C4-2B (cell line): ENCODE data around the gene MORN1.

Experiments used
- ZFX ChIP-seq: fragments of 450-650 bp; IDR thresholded peaks from 2 replicates; pipeline ENCODE4 v1.6.1; 2017
- TF ChIP-seq, protein P1 (sequence below): fragments of 450-650 bp; conservative IDR thresholded peaks from 2 replicates; pipeline ENCODE4 v1.5.1; 2017; ENCODE audit warnings: mild to moderate bottlenecking

DNA sequence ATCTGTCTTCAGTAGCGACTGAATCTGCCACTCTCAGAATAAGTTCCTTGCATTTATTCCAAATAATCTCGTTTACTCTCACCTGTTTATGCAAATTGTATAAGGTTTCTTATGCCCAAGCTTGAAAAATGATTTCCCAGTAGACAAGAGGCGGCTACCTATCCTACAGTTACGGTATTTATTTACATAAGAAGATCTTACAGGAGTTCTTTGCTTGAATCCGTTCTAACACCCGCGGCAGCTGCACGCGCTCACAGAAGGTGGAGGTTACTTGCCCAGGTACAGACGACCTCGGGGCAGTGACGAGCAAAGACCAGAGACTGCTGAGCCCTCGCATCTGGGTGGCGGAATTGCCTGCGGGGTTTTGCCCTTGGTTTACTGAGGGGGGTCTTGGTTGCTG lies 83.4 kb downstream of the MORN1 start:
- TF ChIP-seq, protein P1, sequence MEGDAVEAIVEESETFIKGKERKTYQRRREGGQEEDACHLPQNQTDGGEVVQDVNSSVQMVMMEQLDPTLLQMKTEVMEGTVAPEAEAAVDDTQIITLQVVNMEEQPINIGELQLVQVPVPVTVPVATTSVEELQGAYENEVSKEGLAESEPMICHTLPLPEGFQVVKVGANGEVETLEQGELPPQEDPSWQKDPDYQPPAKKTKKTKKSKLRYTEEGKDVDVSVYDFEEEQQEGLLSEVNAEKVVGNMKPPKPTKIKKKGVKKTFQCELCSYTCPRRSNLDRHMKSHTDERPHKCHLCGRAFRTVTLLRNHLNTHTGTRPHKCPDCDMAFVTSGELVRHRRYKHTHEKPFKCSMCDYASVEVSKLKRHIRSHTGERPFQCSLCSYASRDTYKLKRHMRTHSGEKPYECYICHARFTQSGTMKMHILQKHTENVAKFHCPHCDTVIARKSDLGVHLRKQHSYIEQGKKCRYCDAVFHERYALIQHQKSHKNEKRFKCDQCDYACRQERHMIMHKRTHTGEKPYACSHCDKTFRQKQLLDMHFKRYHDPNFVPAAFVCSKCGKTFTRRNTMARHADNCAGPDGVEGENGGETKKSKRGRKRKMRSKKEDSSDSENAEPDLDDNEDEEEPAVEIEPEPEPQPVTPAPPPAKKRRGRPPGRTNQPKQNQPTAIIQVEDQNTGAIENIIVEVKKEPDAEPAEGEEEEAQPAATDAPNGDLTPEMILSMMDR: no peak
- no peak for TF ChIP-seq ZFX
